ENCODE measurements around the gene POLR2B.
A peak's percentile ranks its signal among the peaks of the same experiment; 100 is the strongest.
"Not testable (repeated sequence)": the region's sequence is repeated elsewhere in the genome, so short reads cannot be mapped to it uniquely, and the experiment has no call there.

POLR2B gene

DNA sequence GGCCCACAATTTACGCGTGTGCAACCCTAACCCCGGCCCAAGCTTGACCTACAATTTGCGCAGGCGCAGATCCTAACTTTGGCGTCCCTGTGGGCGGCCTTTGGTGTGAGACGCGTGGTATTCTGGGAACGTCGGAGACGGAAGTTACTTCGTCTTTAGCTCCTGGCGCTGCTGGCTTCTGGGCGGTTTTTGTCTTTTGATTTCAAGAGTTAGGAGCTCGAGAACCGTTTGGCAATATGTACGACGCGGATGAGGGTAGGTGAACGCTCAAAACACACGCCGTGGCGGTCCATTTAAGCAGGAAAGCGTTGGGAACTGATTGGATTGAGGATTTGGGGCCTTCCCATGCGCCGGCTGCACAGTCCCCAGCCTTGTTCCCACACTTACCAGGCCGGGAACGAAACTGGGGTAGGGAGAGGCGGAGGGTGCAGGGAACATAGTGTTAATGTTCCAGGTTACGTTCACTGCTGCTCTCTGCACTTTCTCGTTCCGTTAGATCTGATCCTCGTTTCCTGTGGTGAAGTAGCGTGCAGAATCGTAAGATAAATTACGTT lies at the start of gene POLR2B (continued):
- TF ChIP-seq BCL11A (tag by site-specific recombination; IDR thresholded peaks at IDR 0.05; ENCODE audit: low read depth) (no peak), ZNF596 (tag by site-specific recombination; IDR thresholded peaks at IDR 0.05) (no peak), ZNF501 (tag by site-specific recombination; IDR thresholded peaks at IDR 0.05) (peak; percentile 58; the same call in 1 of the 2 replicates), TRIM28 (IDR thresholded peaks at IDR 0.05; ENCODE audit: borderline replicate concordance, low read length) (0 out of 2 replicates have a peak, but pooled peaks have one; percentile 60)
- TF ChIP-seq, protein P1, sequence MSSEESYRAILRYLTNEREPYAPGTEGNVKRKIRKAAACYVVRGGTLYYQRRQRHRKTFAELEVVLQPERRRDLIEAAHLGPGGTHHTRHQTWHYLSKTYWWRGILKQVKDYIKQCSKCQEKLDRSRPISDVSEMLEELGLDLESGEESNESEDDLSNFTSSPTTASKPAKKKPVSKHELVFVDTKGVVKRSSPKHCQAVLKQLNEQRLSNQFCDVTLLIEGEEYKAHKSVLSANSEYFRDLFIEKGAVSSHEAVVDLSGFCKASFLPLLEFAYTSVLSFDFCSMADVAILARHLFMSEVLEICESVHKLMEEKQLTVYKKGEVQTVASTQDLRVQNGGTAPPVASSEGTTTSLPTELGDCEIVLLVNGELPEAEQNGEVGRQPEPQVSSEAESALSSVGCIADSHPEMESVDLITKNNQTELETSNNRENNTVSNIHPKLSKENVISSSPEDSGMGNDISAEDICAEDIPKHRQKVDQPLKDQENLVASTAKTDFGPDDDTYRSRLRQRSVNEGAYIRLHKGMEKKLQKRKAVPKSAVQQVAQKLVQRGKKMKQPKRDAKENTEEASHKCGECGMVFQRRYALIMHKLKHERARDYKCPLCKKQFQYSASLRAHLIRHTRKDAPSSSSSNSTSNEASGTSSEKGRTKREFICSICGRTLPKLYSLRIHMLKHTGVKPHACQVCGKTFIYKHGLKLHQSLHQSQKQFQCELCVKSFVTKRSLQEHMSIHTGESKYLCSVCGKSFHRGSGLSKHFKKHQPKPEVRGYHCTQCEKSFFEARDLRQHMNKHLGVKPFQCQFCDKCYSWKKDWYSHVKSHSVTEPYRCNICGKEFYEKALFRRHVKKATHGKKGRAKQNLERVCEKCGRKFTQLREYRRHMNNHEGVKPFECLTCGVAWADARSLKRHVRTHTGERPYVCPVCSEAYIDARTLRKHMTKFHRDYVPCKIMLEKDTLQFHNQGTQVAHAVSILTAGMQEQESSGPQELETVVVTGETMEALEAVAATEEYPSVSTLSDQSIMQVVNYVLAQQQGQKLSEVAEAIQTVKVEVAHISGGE (tag by site-specific recombination; conservative IDR thresholded peaks at IDR 0.05; ENCODE audit: low read depth), result peak; percentile 44; the same call in 1 of the 2 replicates

DNA sequence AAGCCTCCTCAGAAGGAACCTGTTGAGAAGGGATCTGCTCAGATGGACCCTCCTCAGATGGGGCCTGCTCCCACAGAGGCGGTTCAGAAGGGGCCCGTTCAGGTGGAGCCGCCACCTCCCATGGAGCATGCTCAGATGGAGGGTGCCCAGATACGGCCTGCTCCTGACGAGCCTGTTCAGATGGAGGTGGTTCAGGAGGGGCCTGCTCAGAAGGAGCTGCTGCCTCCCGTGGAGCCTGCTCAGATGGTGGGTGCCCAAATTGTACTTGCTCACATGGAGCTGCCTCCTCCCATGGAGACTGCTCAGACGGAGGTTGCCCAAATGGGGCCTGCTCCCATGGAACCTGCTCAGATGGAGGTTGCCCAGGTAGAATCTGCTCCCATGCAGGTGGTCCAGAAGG lies 48.1 kb upstream of the POLR2B start:
- H3K36me3 ChIP-seq (ENCODE audit: control insufficient read depth in 2 of 2, insufficient read depth in 1 of 2, low read length in 2 of 2), result peaks cover 0 to 28% of the 10 kb centered on the region in 2 experiments; a peak in 2 of 3 replicates
- ChIA-PET CTCF (no interaction called here), POLR2A (no interaction called here)
- no peak overlapping the region for H3K4me3 ChIP-seq (ENCODE audit: low read depth, low read length)
- TF ChIP-seq ZIC2 (tag by site-specific recombination; IDR thresholded peaks at IDR 0.05), result peak; percentile 27
- TF ChIP-seq ZNF335 (tag by site-specific recombination; conservative IDR thresholded peaks at IDR 0.05), result 0 out of 2 replicates have a peak, but pooled peaks have one; percentile 23
- TF ChIP-seq ZNF114 (tag by site-specific recombination; IDR thresholded peaks at IDR 0.05), result no peak
- peak; percentile 19; the same call in 1 of the 2 replicates for TF ChIP-seq GLIS1 (tag by site-specific recombination; IDR thresholded peaks at IDR 0.05)
- no peaks in the 10 kb centered on the region for H3K4me1 ChIP-seq (ENCODE audit: control insufficient read depth, insufficient read depth, low read length)
- H3K9me3 ChIP-seq (ENCODE audit: control insufficient read depth, insufficient read depth, low read depth, low read length), result no peaks in the 10 kb centered on the region
- H3K27ac ChIP-seq (ENCODE audit: extremely low read depth, low read depth, low read length), result no peak overlapping the region

DNA sequence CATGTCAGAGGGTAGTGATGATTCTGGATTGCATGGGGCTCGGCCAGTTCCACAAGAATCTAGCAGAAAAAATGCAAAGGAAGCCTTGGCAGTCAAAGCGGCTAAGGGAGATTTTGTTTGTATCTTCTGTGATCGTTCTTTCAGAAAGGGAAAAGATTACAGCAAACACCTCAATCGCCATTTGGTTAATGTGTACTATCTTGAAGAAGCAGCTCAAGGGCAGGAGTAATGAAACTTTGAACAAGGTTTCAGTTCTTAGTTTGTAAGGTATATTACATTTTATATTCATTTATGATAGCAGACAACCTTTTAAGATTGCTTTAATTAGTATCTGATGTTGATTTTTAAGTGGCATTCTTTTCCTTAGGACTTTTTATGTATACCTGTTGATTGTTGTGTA lies 46.8 kb upstream of the POLR2B start:
- Histone ChIP-seq H3K9me3 (ENCODE audit: control insufficient read depth, insufficient read depth, low read depth, low read length) (no peaks in the 10 kb centered on the region), H3K27ac (ENCODE audit: extremely low read depth, low read depth, low read length) (no peak overlapping the region), H3K4me1 (ENCODE audit: control insufficient read depth, insufficient read depth, low read length) (no peaks in the 10 kb centered on the region), H3K4me3 (ENCODE audit: low read depth, low read length) (no peak overlapping the region), H3K36me3 (ENCODE audit: control insufficient read depth in 2 of 2, insufficient read depth in 1 of 2, low read length in 2 of 2) (peaks cover 0 to 28% of the 10 kb centered on the region in 2 experiments; a peak in 2 of 3 replicates)
- TF ChIP-seq ZNF76 (tag by site-specific recombination; IDR thresholded peaks at IDR 0.05; ENCODE audit: borderline replicate concordance, low read depth) (no peak), SCRT2 (tag by site-specific recombination; IDR thresholded peaks at IDR 0.05) (peak; percentile 59)
- CTCF ChIA-PET, result interaction anchor here (0.6 kb wide), 1 partner anchor 25 kb away, joined by 3 read pairs; no protein-coding TSS in a partner anchor
- POLR2A ChIA-PET, result no interaction called here

DNA sequence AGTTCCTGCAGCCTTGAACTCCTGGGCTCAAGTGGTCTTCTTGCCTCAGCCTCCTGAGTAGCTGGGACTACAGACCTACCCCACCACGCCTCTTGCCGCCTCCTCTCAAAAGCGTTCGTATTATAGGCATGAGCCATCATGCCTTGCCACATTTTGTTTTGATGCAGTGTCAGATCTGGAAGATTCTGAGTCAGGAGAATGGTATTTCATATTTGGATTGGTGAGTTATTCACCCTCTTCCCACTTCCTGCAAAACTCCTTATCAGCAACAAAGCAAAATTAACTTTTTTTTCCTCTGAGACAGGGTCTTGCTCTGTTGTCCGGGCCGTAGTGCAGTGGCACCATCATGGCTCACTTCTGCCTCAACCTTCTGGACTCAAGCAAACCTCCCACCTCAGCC lies 41.4 kb upstream of the POLR2B start:
- ChIA-PET CTCF (interaction anchor here (0.6 kb wide), 1 partner anchor 1311 kb away, joined by 3 read pairs; no protein-coding TSS in a partner anchor), POLR2A (no interaction called here)
- H3K9me3 ChIP-seq (ENCODE audit: control insufficient read depth, insufficient read depth, low read depth, low read length), result no peaks in the 10 kb centered on the region
- H3K36me3 ChIP-seq (ENCODE audit: control insufficient read depth in 2 of 2, insufficient read depth in 1 of 2, low read length in 2 of 2), result peaks cover 0 to 9% of the 10 kb centered on the region in 2 experiments; a peak in 1 of 3 replicates
- H3K27ac ChIP-seq (ENCODE audit: extremely low read depth, low read depth, low read length), result no peak overlapping the region
- no peaks in the 10 kb centered on the region for H3K4me1 ChIP-seq (ENCODE audit: control insufficient read depth, insufficient read depth, low read length)
- no peak overlapping the region for H3K4me3 ChIP-seq (ENCODE audit: low read depth, low read length)
- TF ChIP-seq ZNF560 (tag by site-specific recombination; IDR thresholded peaks at IDR 0.05; ENCODE audit: borderline replicate concordance), result no peak
- no peak for TF ChIP-seq SP7 (tag by site-specific recombination; IDR thresholded peaks at IDR 0.05)
- TF ChIP-seq ZNF768 (tag by site-specific recombination; IDR thresholded peaks at IDR 0.05), result no peak

DNA sequence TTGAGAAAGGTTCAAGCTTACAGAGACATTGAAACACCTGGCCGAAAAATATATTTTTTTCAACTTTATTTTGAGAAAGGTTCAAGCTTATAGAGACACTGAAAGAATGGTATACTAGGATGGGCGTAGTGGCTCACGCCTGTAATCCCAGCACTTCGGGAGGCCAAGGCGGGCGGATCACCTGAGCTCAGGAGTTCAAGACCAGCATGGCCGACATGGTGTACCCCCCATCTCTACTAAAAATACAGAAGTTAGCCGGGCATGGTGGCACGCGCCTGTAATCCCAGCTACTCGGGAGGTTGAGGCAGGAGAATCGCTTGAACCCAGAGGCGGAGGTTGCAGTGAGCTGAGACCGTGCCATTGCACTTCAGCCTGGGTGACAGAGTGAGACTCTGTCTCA lies 38.9 kb upstream of the POLR2B start:
- H3K4me1 ChIP-seq (ENCODE audit: control insufficient read depth, insufficient read depth, low read length); H3K9me3 ChIP-seq (ENCODE audit: control insufficient read depth, insufficient read depth, low read depth, low read length); H3K4me3 ChIP-seq (ENCODE audit: low read depth, low read length); POLR2A ChIA-PET; H3K36me3 ChIP-seq (ENCODE audit: control insufficient read depth in 2 of 2, insufficient read depth in 1 of 2, low read length in 2 of 2); H3K27ac ChIP-seq (ENCODE audit: extremely low read depth, low read depth, low read length): not testable (repeated sequence)
- CTCF ChIA-PET, result interaction anchor here (0.6 kb wide), 1 partner anchor 1622 kb away, joined by 3 read pairs; no protein-coding TSS in a partner anchor
